GM20000 (cell line): ENCODE results near the gene FRMPD2.

Experiments
- DNase-seq: peaks from one replicate; pipeline ENCODE4 v3.0.0; 2012; ENCODE audit warnings: low spot score
- CTCF ChIP-seq: IDR thresholded peaks from 2 replicates; pipeline ENCODE4 v1.5.1; 2012; ENCODE audit warnings: mild to moderate bottlenecking, control low read depth; ENCODE audit errors: extremely low read depth, missing control alignments

Gene FRMPD2

GRCh38 chr10:48219194-48219593 is 55.3 kb downstream of the FRMPD2 start:
- TF ChIP-seq CTCF, result no peak
- no peak for DNase-seq

GRCh38 chr10:48216744-48217143 is 57.8 kb downstream of the FRMPD2 start:
- DNase-seq, result no peak
- TF ChIP-seq CTCF, result no peak

- no peak for DNase-seq
- TF ChIP-seq CTCF, result no peak
These were observed 58.3 kb downstream of the FRMPD2 start for GRCh38 chr10:48216204-48216505.

GRCh38 chr10:48215486-48216203 is 58.9 kb downstream of the FRMPD2 start:
- DNase-seq, result peak; percentile 51

GRCh38 chr10:48214716-48215485 is 59.6 kb downstream of the FRMPD2 start:
- no peak for DNase-seq
- TF ChIP-seq CTCF, result no peak

More at GRCh38 chr10:48215486-48216203, 58.9 kb downstream of the FRMPD2 start:
- peak; percentile 45 for TF ChIP-seq CTCF

GRCh38 chr10:48213047-48213446 is 61.4 kb downstream of the FRMPD2 start:
- no peak for TF ChIP-seq CTCF
- no peak for DNase-seq

GRCh38 chr10:48211777-48212176 is 62.7 kb downstream of the FRMPD2 start:
- DNase-seq, result no peak
- no peak for TF ChIP-seq CTCF
